ENCODE measurements around the gene ELF4. TPM values are rescaled to one million over a fixed set of nuclear protein-coding genes. Genes with fewer than 3 reads are reported as not detected.

ELF4 gene
- total and polyA plus RNA-seq, 9 of the 15 experiments (the other 6 are each of a cell fraction or from before 2014, with no cell fraction given), result 5.9 to 55.8 (median 25.2) TPM

DNA sequence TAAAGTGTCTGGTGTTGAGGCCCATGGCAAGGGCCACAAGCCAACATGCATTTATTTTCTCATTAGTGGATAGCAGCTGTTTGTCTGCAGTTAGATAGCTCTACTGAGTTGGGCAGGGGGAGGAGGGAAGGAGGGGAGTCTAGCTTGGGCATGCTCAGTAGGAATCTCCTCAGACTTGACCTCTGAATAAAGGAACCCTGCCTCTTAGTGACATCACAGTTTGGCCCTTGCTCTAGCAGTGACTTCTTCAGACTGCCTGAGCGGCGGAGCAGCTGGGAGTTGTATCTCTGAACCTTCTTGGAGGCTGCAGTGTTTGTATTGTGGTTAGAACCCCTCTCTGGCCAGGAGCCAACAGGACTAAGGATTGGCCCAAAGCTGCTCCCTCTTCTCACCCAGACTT, 70.5 kb downstream of the ELF4 start:
- ChIA-PET POLR2A (no interaction called here), CTCF (ENCODE audit: low intra/inter-chr PET ratio) (no interaction called here)
- intact Hi-C loops (cut with micrococcal nuclease) (no loop called here), in situ Hi-C loops (cut with MboI) (loop anchor here (10.0 kb wide), 1 partner anchor 115 kb away; no protein-coding TSS in a partner anchor)
- Histone ChIP-seq H3K9me1 (ENCODE audit: control insufficient read depth, insufficient read depth, low read length) (no peaks in the 10 kb centered on the region), H3K79me2 (ENCODE audit: control insufficient read depth, insufficient read depth, low read length) (no peaks in the 10 kb centered on the region), H4K20me1 (replicated peaks; ENCODE audit: control insufficient read depth, insufficient read depth, low read length) (no peaks in the 10 kb centered on the region), H3K36me3 (ENCODE audit: control insufficient read depth, insufficient read depth, low read length) (peaks cover 76% of the 10 kb centered on the region; the same call in 2 of the 3 replicates), H3K4me1 (replicated peaks in 1 of 2; ENCODE audit: control insufficient read depth in 2 of 2, insufficient read depth in 2 of 2, low read length in 2 of 2) (no peaks in the 10 kb centered on the region), H3K9me3 (replicated peaks; ENCODE audit: control insufficient read depth, insufficient read depth, low read depth, low read length) (no peaks in the 10 kb centered on the region), H3K4me3 (no peak overlapping the region), H2AFZ (ENCODE audit: low read depth, low read length) (no peak overlapping the region), H3K27me3 (ENCODE audit: control insufficient read depth in 2 of 2, insufficient read depth in 2 of 2, low read length in 2 of 2) (no peaks in the 10 kb centered on the region), H3K27ac (ENCODE audit: extremely low read depth, low read depth, low read length) (no peak overlapping the region), H3K4me2 (ENCODE audit: insufficient read depth, low read length) (no peak overlapping the region), H3K9ac (ENCODE audit: insufficient read depth in 1 of 2, low read depth in 2 of 2, low read length in 2 of 2) (no peak overlapping the region)
- BruUV-seq (replicated peaks), result no TSS peak
- DNase-seq (ENCODE audit: extremely low read depth in 1 of 4, low spot score in 3 of 4), result no peak
- WGBS (ENCODE audit: insufficient coverage, low coverage, missing lambda C conversion rate), result 67% methylated on average over 2 of the region's 2 CpGs
- TF ChIP-seq, protein P1, sequence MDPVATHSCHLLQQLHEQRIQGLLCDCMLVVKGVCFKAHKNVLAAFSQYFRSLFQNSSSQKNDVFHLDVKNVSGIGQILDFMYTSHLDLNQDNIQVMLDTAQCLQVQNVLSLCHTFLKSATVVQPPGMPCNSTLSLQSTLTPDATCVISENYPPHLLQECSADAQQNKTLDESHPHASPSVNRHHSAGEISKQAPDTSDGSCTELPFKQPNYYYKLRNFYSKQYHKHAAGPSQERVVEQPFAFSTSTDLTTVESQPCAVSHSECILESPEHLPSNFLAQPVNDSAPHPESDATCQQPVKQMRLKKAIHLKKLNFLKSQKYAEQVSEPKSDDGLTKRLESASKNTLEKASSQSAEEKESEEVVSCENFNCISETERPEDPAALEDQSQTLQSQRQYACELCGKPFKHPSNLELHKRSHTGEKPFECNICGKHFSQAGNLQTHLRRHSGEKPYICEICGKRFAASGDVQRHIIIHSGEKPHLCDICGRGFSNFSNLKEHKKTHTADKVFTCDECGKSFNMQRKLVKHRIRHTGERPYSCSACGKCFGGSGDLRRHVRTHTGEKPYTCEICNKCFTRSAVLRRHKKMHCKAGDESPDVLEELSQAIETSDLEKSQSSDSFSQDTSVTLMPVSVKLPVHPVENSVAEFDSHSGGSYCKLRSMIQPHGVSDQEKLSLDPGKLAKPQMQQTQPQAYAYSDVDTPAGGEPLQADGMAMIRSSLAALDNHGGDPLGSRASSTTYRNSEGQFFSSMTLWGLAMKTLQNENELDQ (CRISPR knock-in tag; IDR thresholded peaks at IDR 0.05; ENCODE audit: borderline replicate concordance), result no peak
- TF ChIP-seq NFIC (IDR thresholded peaks at IDR 0.05) (peak; percentile 48), RBM14 (IDR thresholded peaks at IDR 0.05; ENCODE audit: borderline replicate concordance, insufficient read depth, low read depth, low read length) (no peak), NRF1 (conservative IDR thresholded peaks at IDR 0.05 in 1 of 2, IDR thresholded peaks at IDR 0.05 in 1 of 2) (peak; percentile 65 to 71), PYGO2 (tag; IDR thresholded peaks at IDR 0.05) (no peak)
- FAIRE-seq, result no peak
- peak; percentile 43; the same call in 1 of the 3 replicates for ATAC-seq

Data from K562 (cell line).